Superior temporal gyrus (tissue), 1 donor: ENCODE results near the gene ATP5PD.
"Not testable (repeated sequence)": the region's sequence is repeated elsewhere in the genome, so short reads cannot be mapped to it uniquely, and the experiment has no call there.

Source experiments
- DNase-seq: peaks from one replicate; pipeline ENCODE4 v3.0.0-alpha.2; 2016; ENCODE audit errors: extremely low spot score

ATP5PD gene

DNA sequence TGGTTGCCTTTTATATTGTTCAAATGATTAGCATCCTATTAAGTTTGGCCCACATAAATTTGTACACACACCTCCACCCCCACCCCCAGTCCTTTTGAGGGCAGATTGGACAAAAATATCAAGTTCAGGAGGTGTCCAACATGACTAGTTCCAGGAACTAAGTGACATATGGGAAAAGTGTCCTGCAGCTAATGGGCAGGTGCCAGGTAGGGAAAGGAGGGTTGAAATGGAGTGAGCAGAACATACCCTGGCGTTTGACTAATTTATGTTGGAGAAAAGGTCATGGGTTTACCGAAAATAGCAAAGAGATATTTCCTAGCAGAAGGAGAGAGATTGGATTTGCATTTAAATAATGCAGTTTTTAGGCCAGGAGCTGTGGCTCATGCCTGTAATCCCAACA, 5.2 kb upstream of the ATP5PD start:
- DNase-seq, result no peak

DNA sequence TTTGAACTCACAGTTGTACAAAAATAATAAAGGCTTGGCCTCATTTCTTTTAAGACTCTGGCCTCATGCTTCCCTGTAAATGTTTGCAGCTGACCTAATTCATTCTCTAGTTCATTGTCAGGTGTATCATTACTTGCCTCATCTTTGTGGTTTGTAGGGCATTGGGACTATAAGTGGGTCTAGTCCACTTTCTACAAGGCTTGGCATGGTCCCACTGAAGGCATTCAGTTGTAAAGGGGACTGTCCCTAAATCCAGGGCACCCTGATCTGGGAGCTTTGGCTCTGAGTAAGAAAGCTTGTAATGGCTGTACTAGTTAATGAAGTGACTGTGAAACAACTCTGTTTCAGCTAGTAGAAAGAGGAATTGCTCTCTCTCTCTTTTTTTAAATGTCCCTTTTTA, 2.9 kb upstream of the ATP5PD start:
- no peak for DNase-seq

DNA sequence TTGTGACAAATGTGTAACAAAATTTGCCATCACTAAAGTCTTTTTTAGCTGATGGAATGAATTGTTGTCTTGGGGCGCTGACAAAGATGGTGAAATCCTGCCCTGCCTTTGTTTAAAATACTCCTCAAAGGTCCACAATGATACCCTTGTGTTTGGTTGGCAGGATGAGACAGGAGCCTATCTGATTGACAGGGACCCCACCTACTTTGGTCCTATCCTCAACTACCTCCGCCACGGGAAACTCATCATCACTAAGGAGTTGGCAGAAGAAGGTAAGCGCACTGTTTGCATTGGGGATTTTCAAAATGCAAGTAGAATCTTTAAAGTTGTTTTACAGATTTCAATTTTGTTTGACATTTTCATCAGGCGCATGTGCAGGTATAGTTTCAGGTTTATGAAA, 2.3 kb upstream of the ATP5PD start:
- DNase-seq, result no peak

DNA sequence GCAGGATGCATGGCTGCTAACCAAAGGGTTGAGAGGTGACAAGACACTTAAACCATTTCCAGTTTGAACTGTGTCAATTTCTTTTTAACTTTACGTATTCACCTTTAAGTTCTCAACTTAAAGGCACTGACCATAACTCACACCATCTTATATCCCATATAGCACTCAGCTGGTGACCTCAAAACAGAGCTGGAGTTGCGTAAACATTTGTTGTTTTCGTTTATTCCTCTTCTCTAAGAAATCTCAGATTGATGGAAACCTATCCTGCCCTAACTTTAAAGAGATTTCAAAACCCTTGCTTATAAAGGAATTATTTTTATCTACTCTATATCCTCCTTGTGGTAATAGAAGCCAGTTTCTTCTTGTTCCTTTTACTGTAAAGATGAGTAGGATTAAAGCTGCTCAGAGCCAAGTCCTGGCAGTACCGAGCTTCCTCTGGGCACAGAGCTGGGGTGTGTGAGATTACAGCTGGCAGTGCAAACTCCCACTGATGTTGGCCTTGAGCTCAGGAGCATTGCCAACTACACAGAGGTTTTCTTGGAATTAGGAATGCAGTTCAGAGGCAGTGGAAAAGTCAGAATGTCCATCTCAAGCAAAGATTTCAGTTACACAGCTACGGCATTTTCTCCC, 1.6 kb upstream of the ATP5PD start:
- peak; percentile 55 for DNase-seq

DNA sequence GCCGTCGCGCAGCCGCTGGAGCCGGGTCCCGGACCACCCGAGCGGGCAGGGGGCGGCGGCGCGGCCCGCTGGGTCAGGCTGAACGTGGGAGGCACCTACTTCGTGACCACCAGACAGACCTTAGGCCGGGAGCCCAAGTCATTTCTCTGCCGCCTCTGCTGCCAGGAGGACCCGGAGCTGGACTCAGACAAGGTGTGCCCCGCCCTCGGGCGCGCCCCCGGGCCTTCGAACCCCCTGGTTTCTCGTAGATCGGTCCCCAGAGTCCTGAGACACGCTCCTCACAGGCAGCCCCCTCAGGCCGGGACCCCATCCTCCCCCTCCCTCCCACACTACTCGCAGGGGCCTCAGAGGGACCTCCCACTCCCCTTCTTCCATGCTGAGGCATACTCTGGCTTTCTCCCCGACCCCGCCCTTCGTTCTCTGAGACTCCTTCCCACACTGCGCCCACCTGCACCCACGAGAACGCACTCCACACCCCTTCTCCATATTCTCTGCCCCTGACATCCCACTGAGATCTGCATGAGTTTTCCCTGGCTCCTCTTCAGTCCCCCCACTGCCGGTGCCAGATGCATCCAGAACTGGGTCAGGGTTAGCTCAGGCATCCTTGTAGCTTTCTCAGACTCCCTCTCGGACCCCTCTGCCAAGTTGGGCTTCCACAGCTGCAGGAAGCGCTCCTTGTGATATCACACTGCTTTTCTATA, 779 bp upstream of the ATP5PD start:
- no peak for DNase-seq

DNA sequence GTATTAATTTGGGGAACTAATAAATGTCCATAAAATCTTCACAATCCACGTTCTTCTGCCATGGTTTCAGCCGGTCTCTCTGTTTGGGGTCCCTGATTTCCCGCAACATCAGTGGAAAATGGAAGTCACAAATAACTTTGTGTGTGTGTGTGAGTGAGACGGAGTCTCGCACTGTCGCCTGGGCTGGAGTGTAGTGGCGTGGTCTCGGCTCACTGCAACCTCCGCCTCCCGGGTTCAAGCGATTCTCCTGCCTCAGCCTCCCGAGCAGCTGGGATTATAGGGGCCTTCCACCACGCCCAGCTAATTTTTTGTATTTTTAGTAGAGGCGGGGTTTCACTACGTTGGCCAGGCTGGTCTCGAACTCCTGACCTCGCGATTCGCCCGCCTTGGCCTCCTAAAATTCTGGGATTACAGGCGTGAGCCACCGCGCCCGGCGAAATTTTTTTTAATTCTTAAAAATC, 793 bp downstream of the ATP5PD start:
- DNase-seq, result not testable (repeated sequence)

DNA sequence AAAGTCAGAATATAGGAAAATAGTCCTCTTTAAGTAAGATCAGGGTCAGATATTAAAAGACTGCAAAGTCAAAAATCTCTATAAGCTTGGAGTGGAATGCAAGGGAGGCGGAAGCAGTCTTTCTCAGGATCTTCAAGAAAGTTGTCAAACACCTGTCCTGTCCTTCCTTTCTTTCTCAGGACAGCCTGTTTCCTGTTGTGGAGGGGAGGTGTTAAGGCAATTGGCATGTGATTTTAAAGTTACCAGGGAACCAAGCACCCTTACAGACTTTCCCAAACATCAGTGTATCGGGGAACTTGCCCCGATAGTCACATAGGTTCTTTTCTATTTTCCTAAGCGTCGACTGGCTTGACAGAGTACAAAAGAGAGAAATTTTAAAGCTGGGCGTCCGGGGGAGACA, 2.1 kb downstream of the ATP5PD start:
- DNase-seq, result no peak

DNA sequence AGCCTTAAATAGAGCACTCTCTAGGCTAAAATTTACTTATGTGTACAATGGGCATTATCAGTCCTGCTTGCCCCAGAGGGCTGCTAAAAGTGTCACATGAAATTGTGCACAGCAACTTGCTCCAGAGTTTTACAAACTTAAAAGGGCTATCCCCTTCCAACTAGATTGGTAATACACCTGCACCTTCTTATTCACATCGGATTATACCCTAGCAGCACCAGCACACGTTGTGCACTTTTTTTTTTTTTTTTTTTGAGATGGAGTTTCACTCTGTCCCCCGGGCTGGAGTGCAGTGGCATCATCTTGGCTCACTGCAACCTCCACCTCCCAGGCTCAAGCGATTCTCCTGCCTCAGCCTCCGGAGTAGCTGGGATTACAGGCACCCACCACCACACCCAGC, 3.0 kb downstream of the ATP5PD start:
- DNase-seq, result not testable (repeated sequence)

DNA sequence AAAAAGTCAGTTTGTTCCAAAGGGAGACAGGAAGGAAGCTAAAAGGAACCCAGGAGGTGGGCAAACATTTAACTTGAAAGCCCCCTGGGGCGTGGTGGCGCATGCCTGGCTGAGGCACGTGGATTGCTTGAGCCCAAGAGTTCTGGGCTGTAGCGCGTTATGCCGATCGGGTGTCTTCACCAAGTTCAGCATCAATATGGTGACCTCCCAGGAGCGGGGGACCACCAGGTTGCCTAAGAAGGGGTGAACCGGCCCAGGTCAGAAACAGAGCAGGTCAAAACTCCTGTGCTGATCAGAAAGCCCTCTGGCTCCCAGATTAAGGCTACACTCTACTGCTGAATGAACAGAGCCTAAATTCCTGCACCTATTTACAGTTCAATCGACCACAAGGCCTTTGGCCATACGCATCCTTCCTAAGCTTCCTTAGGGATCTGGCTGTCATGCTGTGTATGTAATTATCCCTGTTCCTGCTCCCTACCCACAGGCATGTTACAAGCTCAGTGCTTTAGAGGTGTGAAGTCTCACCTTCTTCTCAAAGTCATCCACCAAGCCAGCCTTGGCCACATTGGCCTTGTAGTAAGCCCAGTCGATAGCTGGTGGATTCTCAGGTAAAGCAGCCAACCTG, 5.0 kb downstream of the ATP5PD start:
- DNase-seq, result no peak

DNA sequence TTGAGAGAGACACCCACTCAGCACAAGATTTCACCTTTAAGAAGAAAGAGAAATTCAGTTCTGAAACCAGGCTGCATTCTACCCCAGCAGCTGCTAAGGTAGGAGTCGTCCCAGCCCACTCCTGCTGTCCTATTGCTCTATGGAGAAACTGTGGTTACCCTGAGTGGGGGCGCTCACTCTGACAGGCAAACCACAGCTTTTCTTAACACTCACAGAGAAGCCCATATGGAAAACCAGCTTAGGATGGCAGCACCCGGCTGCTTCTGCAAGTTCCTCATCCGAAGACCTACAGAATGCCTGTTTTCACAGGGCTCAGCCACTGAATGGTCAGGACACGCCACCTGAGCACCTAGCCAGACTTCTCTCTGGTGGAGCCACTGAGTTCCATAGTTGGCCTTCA, 7.5 kb downstream of the ATP5PD start:
- DNase-seq, result no peak

DNA sequence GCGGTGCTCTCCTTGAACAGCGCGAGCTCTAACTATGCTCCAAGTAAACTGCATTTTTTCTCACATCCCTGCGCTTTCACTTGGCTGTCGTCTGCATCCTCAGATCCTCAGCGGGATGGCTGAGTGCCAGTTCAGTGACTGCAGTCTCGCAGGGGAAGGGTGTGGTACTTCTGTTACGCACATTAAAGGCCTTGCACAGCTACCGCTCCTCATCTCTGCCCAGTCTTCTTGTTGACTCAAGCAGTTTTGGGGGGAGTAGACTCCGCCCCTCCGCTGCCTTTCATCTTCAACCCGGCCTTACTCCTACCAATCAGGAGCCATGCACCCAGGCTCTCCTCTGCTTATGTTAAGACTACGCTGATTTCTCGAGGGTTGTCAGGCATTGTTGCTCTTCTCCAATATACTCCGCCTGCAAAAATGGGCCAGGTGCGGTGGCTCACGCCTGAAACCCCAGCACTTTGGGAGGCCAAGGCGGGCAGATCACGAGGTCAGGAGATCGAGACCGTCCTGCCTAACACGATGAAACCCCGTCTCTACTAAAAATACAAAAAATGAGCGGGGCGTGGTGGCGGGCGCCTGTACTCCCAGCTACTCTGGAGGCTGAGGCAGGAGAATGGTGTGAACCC, 10.0 kb downstream of the ATP5PD start:
- peak; percentile 53 for DNase-seq

DNA sequence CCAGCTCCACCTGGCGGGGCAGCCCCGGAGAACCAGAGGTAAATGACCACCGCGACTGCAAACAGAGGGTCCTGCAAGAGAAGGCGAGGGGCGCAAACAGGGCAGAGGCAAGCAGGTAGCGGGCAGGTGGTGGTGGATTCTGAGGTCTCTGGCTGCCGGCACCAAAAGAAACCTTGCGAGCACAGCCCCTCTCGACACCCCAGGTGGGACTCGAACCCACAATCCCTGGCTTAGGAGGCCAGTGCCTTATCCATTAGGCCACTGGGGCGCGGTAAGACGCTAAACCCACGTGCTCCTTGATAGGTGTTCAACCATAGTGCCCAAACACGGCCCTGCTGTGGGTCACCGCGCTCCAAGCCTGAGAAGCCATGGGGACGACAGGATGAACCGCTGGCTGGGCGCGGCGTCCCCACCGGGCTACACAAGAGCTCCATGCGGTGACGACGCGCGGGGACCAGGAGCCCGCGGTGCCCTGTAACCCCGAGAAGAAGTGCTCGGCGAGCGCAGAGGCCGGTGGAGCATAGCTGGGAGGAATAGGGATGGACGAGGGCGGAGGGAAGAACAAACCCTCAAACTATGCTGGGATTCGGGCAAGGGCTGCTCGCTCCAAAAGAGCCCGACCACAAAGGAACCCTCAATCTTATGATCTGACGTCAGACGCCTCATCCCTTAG, 12.4 kb downstream of the ATP5PD start:
- DNase-seq, result peak; percentile 93

DNA sequence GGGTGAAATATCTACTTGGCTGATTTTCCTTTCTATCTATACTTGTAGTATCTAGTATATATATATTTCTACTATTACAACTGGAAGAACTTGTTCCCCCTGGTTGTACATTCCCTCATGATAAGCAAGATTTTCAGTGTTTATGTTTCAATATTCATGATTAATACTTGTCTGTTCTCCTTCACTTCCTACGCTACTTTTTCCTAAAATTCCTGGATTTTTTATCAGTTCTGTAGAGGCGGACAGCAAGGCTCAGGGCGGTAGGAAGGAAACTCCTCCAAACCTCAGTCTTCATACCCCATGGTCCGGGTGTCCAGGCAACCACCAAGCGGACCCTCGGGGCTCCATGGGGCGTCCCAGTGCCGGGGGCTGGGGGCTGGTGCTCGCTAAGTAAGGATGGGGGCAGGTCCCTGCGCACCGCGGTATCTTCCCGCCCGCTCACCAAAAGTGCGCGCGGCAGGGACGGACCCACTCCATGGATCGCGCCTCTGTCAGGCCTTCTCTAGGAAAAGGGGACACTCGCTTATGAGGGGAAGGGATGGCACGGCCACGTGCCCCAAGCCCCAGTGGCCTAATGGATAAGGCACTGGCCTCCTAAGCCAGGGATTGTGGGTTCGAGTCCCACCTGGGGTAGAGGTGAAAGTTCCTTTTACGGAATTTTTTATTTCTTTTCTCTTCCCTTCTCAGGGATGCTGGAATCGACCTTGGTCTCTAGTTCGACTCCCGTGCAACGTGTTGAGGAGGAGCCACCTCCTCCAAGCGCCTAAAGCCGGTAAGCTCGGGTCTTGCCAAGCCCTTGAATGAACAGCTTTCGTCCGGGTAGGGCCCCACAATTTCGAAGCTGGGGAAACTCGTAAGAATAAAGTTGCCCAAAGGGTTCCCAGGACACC, 13.2 kb downstream of the ATP5PD start:
- peak; percentile 98 for DNase-seq

DNA sequence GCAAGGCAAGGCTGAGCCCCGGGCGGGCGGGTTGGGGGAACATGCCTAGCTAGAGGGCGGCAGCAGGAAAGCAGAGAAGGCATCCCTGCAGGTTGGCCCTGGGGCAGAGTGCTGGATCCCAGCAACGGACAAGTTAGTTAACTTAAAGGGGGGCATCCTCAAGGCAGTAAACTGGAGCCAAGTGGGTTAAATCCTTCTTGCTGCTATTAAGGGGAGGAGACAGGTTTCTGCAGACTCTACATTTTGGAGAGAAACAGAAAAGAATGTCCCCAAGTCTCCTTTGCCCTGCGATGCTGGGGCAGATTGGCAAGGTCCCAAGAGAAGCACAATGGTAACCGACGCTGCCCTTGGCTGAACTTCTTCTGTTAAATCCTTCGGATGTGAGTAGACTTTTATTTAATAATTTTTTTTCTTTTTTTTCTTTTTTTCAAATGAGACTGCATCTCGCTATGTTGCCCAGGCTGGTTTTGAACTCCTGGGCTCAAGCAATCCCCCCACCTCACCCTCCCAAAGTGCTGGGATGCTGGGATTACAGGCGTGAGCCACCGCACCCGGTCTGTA, 14.0 kb downstream of the ATP5PD start:
- peak; percentile 59 for DNase-seq

DNA sequence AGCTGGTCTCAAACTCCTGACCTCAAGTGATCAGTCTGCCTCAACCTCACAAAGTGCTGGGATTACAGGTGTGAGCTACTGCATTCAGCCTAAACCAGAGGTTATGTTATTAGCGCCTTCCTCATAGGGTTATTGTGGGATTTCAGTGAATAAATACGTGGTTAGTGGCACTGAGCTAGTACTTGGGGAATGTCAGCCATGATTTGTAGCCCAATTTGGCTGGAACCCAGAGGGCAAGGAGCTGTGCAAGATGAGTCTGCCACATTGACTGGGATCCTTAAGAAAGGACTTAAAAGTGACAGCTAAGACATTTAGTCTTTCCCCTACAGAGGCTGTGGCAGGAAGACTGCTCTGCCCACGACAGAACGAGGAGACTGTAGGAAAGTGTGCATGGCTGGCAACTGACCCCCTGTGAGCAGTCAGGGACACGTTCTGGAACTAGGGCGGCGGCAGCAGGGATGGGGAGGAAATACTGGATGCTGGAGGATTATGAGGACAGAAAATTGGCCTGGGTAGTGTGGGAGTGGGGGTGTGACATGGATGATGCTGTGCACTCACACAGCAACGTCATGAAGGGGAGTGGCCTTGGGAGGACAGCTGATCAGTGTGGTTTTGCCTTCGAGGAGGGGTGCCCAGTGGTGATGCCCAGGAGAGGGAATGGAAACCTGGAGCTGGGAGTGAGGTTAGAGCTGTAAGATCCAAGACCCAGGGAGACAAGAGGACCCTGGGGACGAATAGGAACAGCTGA, 14.6 kb downstream of the ATP5PD start:
- peak; percentile 95 for DNase-seq

DNA sequence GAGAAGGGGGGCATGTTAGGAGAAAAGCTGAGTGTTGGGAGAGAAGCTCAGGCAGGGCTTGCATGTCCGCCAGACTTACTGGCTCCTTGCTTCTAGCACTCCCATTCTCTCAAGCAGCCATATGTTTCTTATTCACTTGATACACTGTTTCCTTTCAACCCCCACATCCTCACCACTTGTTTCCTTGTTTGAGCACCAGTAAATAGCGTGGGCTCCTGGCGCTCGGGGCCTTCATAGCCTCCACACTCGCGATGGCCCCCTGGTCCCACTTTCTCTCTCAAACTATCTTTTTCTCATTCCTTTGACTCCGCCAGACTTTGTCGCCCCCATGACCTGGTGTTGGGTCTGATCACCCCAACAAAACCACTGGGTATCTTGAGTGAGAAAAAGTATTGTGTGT, 16.6 kb downstream of the ATP5PD start:
- DNase-seq, result no peak

DNA sequence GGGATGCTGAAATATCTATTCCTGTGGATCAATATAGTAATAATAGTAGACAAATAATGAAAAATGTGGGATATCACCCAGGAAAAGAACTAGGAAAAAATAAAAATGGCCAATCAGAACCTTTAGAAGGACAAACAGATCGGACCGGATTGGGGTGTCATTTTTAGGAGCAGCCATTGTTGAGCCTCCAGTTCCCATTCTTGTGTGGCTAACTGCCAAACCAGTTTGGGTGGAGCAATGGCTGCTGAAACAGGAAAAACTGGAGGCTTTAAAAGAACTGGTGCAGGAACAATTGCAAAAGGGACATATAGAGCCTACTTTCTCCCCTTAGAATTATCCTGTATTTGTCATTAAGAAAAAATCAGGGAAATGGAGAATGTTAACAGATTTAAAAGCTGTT, 20.1 kb downstream of the ATP5PD start:
- not testable (repeated sequence) for DNase-seq

DNA sequence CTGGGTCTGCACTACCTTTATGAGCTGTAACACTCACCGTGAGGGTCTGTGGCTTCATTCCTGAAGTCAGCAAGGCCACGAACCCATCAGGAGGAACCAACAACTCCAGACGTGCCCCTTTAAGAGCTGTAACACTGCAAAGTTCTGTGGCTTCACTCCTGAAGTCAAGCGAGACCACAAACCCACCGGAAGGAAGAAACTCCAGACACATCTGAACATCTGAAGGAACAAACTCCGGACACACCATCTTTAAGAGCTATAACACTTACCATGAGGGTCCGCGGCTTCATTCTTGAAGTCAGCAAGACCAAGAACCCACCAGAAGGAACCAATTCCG, 21.4 kb downstream of the ATP5PD start:
- DNase-seq, result not testable (repeated sequence)

DNA sequence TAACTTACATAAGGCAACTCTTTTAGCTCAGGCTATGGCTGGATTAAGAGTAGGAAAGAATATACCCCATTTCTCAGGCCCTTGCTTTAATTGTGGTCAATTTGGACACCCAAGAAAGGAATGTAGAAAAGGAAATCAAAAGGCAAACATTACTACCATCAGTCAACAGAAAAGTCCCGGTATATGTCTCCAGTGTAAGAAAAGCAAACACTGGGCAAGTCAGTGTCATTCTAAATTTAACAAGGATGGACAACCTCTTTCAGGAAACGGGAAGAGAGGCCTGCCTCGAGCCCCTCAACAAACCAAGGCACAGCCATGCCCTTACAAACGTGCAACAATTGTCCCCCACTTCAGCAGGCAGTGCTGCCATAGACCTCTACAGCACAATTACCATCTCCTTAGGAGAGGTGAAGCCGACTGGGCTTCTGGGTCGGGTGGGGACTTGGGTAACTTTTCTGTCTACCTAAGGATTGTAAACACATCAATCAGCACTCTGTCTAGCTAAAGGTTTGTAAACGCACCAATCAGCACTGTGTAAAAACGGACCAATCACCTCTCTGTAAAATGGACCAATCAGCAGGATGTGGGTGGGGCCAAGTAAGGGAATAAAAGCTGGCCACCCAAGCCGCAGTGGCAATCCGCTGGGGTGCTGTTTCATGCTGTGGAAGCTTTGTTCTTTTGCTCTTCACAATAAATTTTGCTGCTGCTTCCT, 21.9 kb downstream of the ATP5PD start:
- DNase-seq, result no peak
